Neural crest cell (in vitro differentiated cells): ENCODE results near the gene CNTNAP2. TPM values are rescaled to one million over a fixed set of nuclear protein-coding genes. Genes with fewer than 3 reads are reported as not detected.

Experiments used
- DNase-seq: peaks from one replicate; pipeline ENCODE4 v3.0.0; 2021; ENCODE audit warnings: low read depth, mixed read lengths, low spot score
- H3K27ac Mint-ChIP-seq: one replicate; pipeline ENCODE4 v1.8.0; 2021; ENCODE audit warnings: mild to moderate bottlenecking, mixed read lengths; ENCODE audit not compliant: unreplicated experiment
- H3K27me3 Mint-ChIP-seq: 2 replicates; pipeline ENCODE4 v1.8.0; 2021; ENCODE audit warnings: low read depth, mild to moderate bottlenecking, mixed read lengths
- H3K36me3 Mint-ChIP-seq: 2 replicates; pipeline ENCODE4 v1.8.0; 2021; ENCODE audit warnings: low read depth, mild to moderate bottlenecking, mixed read lengths
- H3K4me1 Mint-ChIP-seq: 2 replicates; pipeline ENCODE4 v1.8.0; 2021; ENCODE audit warnings: mixed read lengths
- H3K4me3 Mint-ChIP-seq: one replicate; pipeline ENCODE4 v1.8.0; 2021; ENCODE audit warnings: mild to moderate bottlenecking, mixed read lengths
- H3K9me3 Mint-ChIP-seq: 2 replicates; pipeline ENCODE4 v1.8.0; 2021; ENCODE audit warnings: mixed read lengths
- total RNA-seq: library from RNA; stranded (reverse); gene quantifications from 2 replicates; pipeline ENCODE4 v1.2.1, GENCODE V29; 2021
- TF ChIP-seq, protein P1 (sequence below): fragments of 200-600 bp; sonication (generic); conservative IDR thresholded peaks from 2 replicates; pipeline ENCODE4 v1.5.0; 2021; ENCODE audit warnings: antibody characterized with exemption, mild to moderate bottlenecking

CNTNAP2 gene
- total RNA-seq, 1 donor from 2014 or later = 12.9 TPM

GRCh38 chr7:147646568-147646967, 1530.0 kb downstream of the CNTNAP2 start:
- Mint-ChIP-seq H3K36me3 (no peaks in the 10 kb centered on the region), H3K27ac (no peak overlapping the region), H3K4me1 (no peaks in the 10 kb centered on the region), H3K9me3 (peaks cover 3% of the 10 kb centered on the region), H3K27me3 (no peaks in the 10 kb centered on the region), H3K4me3 (no peak overlapping the region)
- TF ChIP-seq, protein P1, sequence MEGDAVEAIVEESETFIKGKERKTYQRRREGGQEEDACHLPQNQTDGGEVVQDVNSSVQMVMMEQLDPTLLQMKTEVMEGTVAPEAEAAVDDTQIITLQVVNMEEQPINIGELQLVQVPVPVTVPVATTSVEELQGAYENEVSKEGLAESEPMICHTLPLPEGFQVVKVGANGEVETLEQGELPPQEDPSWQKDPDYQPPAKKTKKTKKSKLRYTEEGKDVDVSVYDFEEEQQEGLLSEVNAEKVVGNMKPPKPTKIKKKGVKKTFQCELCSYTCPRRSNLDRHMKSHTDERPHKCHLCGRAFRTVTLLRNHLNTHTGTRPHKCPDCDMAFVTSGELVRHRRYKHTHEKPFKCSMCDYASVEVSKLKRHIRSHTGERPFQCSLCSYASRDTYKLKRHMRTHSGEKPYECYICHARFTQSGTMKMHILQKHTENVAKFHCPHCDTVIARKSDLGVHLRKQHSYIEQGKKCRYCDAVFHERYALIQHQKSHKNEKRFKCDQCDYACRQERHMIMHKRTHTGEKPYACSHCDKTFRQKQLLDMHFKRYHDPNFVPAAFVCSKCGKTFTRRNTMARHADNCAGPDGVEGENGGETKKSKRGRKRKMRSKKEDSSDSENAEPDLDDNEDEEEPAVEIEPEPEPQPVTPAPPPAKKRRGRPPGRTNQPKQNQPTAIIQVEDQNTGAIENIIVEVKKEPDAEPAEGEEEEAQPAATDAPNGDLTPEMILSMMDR = no peak
- no peak for DNase-seq

DNA sequence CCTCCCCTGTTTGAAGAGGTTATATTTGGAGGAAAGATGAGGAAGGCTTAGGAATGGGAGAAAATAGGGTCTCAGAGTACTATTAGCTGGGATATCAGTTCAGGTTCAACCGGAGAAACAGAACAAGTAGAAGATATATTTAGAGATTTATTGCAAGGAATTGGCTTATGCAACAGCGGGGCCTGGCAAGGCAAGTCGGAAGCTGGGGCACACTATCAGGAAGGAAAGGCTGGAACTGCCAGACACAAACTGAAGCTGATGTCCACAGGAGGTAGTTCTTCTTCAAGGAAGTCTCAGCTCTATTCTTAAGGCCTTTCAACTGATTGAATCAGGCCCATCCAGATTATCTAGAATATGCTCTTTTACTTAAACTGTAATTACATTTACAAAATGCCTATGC, 1534.4 kb downstream of the CNTNAP2 start:
- H3K27me3 Mint-ChIP-seq = no peaks in the 10 kb centered on the region
- peaks cover 4% of the 10 kb centered on the region for H3K4me1 Mint-ChIP-seq
- TF ChIP-seq, protein P1 = no peak
- no peaks in the 10 kb centered on the region for H3K36me3 Mint-ChIP-seq
- no peak overlapping the region for H3K27ac Mint-ChIP-seq
- no peak overlapping the region for H3K4me3 Mint-ChIP-seq
- no peak for DNase-seq
- H3K9me3 Mint-ChIP-seq = peaks cover 3% of the 10 kb centered on the region

- no peak overlapping the region for H3K4me3 Mint-ChIP-seq
- no peaks in the 10 kb centered on the region for H3K36me3 Mint-ChIP-seq
- no peaks in the 10 kb centered on the region for H3K27me3 Mint-ChIP-seq
- H3K9me3 Mint-ChIP-seq = peaks cover 3% of the 10 kb centered on the region
- TF ChIP-seq, protein P1 = no peak
- H3K4me1 Mint-ChIP-seq = peaks cover 4% of the 10 kb centered on the region
- no peak overlapping the region for H3K27ac Mint-ChIP-seq
- DNase-seq = no peak
Observed at GRCh38 chr7:147651601-147652000, 1535.0 kb downstream of the CNTNAP2 start.

GRCh38 chr7:147653456-147653855, 1536.9 kb downstream of the CNTNAP2 start:
- Mint-ChIP-seq H3K9me3 (peaks cover 3% of the 10 kb centered on the region), H3K4me1 (peaks cover 8% of the 10 kb centered on the region), H3K27ac (no peak overlapping the region), H3K36me3 (no peaks in the 10 kb centered on the region), H3K4me3 (no peak overlapping the region), H3K27me3 (no peaks in the 10 kb centered on the region)
- DNase-seq = no peak
- TF ChIP-seq, protein P1 = no peak

GRCh38 chr7:147658392-147658967, 1541.9 kb downstream of the CNTNAP2 start:
- TF ChIP-seq, protein P1 = no peak
- DNase-seq = no peak
- peaks cover 10% of the 10 kb centered on the region for H3K4me1 Mint-ChIP-seq
- H3K4me3 Mint-ChIP-seq = no peak overlapping the region
- peaks cover 3% of the 10 kb centered on the region for H3K9me3 Mint-ChIP-seq
- H3K27ac Mint-ChIP-seq = no peak overlapping the region
- no peaks in the 10 kb centered on the region for H3K27me3 Mint-ChIP-seq
- no peaks in the 10 kb centered on the region for H3K36me3 Mint-ChIP-seq
